GM18907 (cell line): Measurements from ENCODE around the gene CSF1.

ENCODE experiments used
- ATAC-seq: cut with Tn5 transposase; IDR thresholded peaks from one replicate; pipeline ENCODE4 v1.9.1; 2021; ENCODE audit warnings: mild to moderate bottlenecking, moderate library complexity; ENCODE audit not compliant: unreplicated experiment

Gene CSF1

DNA sequence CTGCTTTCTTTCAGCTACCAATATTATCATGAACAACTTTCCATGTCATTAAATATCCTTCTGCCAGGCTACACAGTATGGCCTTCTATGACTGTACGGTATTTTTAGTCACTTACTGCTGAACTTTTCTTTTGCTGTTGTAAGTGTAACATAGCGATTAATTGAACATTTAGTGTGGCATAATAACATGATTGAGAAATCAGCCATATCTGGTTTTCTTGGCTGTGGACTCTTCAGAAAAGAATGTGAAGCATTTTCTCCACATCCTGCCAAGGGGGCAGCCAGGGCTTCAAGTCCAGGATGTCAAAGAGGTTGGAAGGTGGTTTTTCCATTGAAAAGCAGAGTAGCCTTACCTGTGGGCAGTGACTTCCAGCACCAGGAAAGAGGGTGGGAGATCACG is 65.1 kb downstream of the CSF1 start:
- ATAC-seq: no peak

- no peak for ATAC-seq
Measured at GRCh38 chr1:109976762-109977161, 66.1 kb downstream of the CSF1 start.

- ATAC-seq: no peak
Measured at GRCh38 chr1:109977225-109977624, 66.6 kb downstream of the CSF1 start.

DNA sequence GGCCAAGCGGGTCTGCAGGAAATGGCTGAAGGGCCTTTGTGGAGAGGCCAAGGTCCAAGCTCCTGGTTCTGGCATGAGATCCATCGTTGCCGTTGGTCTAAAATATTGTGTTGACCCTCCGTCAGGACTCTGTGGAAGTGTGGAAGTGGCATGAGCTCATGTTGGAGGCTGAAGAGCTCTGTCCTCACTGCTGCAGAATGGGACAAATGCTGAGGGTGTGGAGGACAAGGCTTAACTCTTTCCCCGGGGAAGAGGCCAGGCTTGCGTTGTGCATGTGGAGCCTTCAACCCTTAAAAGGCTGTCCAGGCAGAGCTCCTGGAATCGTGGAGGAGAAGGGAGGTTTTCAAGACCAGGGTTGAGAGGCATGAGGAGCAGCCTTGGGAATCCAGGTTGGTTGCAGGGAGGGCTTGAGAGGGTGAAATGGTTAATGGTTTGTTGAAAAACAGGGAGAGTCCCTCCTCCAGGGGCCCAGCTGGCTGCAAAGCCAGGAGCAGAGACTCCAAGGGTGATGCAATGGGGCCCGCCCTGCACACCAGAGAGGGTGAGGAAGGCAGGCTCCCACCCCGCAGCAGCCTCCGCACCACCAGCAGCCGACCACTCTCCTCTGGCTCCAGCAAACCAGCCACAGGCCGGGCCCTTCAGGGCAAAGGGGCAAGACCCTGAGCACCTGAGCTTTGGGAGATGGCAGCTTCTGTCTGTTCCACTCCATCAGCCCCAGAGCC is 67.2 kb downstream of the CSF1 start:
- no peak for ATAC-seq

GRCh38 chr1:109978761-109979488 is 68.3 kb downstream of the CSF1 start:
- no peak for ATAC-seq

DNA sequence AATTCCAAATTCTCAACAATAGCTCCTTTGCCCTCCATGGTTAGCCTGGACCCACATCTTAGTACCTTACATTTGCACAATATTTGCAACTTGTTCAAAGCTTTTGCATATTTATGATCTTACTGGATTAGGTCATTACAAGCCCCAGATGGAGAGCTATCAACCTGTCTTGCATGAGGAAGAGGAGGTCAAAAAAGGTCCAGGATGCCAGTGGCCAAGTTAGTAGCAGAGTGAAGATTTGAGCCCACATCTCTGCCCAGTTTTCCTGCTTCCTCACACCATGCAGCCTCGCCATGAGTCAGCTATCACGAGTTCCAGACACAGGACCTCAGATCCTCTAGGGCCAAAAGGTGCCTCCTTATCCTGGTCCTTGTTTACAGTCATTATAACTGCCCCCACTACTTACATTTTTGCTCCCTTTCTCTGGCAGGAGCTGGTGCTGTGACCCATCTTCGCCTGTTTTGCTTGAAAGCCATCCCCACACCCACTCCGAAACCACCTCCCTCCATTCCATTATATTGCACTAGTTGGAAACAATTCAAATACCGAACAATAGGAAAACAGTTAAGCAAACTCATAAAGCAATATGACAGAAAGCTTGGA is 68.9 kb downstream of the CSF1 start:
- no peak for ATAC-seq
